NCI-H2107 (cell line): ENCODE data around the gene CASP6.

Experiments
- DNase-seq: peaks from one replicate; lab custom pipeline; 2025; lab: John Stamatoyannopoulos, UW

CASP6 gene

GRCh38 chr4:109702950-109703663, at the start of gene CASP6:
Gene CASP6, minus strand, starts transcription at chr4:109703445. Its CDS starts 50 bp downstream, at chr4:109703395.
- DNase-seq, result peak; percentile 17

- no peak for DNase-seq
These were observed 49.3 kb upstream of the CASP6 start for GRCh38 chr4:109752525-109752924.

DNA sequence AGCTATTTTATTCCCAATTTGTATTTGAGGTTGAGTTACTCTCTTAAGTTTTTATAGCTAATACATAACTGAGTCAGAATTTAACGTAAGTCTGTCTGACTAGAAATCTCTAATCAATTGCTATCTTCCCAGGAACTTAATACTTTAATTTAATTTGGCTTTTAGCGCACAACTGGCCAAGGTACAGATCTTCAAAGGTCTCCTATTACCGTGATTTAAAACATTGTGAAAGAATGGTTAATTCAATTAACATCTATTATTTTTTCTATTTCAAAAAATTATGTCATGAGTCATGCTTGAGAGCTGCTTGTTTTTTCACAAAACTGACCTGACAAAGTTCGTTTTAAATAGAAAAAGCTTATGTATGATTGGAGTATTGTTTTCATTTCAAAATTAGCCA, 48.6 kb upstream of the CASP6 start:
- no peak for DNase-seq

- DNase-seq, result no peak
These were observed 47.5 kb upstream of the CASP6 start for GRCh38 chr4:109750652-109751244.

- DNase-seq, result no peak
These were observed 46.3 kb upstream of the CASP6 start for GRCh38 chr4:109749388-109750082.

GRCh38 chr4:109748114-109748513, 44.9 kb upstream of the CASP6 start:
- no peak for DNase-seq

DNA sequence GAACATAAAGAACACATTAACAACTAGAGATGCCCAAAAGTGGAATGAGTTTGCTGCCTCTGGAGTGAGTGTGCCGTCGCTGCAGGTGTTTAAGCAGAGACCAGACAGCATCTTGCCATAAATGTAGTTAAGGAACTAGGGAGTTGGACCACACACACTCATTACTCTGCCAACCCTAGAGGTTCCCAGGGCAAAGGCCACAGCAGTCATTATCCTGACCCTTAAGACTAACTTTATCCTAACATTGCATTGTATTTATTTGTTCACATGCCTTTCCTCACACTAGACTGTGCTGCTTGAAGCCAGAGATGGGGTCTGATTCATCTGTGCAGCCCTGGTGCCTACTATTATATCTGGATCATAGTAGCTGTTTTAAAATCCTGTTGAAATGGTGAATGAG, 43.5 kb upstream of the CASP6 start:
- no peak for DNase-seq

DNA sequence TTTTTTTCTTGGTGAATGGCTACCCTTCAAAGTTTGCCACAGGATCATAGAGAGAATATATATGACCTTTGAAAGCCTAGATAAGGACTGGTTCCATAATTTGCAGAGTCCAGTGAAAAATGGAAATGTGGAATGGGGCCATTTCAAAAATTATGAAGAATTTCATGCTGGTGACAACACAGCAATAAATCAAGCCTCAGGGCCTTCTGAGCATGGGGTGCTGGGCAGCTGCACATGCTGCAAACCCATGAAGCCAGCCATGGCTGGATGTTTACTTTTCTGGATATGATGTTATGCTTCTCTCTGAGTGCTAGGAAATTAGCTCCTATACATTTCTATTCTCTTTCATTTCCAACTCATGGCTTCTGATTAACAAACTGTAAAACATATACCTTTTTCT, 42.6 kb upstream of the CASP6 start:
- DNase-seq, result no peak

DNA sequence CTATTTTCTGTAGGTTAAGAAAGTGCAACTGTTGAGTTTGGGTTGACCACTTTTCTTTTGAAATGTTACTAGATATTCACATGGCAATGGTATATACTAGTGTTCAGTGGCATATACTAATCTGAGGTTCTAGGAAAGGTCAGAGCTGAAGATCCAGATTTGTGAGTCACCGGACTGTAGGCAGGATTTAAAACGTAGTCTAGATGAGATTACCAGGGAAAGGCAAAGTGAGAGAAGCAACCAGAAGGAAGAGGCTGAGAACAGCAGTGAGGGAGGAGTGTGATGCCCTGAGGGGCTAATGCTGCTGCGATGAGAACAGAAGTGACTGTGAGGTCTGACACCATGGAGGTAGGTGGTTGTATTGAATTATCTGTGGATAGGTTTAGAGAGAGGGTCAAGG, 36.3 kb upstream of the CASP6 start:
- DNase-seq, result no peak

GRCh38 chr4:109738104-109738872, 35.0 kb upstream of the CASP6 start:
- DNase-seq, result no peak

GRCh38 chr4:109735566-109736365, 32.5 kb upstream of the CASP6 start:
- DNase-seq, result no peak

- DNase-seq, result no peak
These were observed 30.5 kb upstream of the CASP6 start for GRCh38 chr4:109733728-109734127.

DNA sequence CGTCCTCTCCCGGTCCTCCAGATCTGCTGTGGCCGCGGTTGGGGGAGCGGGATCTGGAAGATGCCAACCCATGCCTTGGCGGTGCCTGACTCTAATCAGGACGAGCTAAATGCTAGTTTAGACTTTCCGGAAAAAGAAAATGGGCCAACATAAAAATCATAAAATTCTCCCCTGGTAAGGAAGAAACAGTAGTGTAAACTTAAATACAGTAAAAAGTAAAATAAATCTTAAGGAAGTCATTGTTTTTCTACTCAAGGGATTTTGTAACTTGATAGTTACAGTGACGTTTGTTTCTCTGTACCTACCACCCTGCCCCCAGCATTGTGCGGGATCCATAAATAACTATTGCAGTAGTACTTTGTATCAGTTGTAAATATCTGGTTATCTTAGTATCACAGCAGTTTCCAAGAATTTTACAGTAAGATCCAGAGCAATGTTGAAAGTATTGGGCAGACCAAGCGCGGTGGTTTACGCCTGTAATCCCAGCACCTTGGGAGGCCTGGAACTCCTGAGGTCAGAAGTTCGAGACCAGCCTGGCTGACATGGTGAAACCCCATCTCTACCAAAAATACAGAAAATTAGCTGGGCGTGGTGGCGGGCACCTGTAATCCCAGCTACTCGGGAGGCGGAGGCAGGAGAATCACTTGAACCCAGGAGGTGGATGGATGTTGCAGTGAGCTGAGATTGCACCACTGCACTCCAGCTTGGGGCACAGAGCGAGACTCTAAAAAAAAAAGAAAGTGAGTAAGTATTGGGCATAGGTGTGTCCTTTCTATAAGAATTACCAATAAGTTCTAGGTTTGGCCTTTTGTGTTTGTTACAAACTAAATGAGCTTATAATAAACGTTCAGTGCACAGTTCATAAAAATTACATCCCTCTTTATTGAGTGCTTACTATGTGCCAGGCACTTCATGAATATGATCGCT, 27.6 kb upstream of the CASP6 start:
- no peak for DNase-seq

- DNase-seq, result peak; percentile 61
These were observed 26.7 kb upstream of the CASP6 start, which contains the start of gene PLA2G12A for GRCh38 chr4:109729718-109730618. Gene PLA2G12A, minus strand, starts transcription at chr4:109730070. Its CDS starts 261 bp downstream, at chr4:109729809.

GRCh38 chr4:109729117-109729717, 26.0 kb upstream of the CASP6 start:
- no peak for DNase-seq

- DNase-seq, result no peak
These were observed 25.1 kb upstream of the CASP6 start for GRCh38 chr4:109728385-109728784.

DNA sequence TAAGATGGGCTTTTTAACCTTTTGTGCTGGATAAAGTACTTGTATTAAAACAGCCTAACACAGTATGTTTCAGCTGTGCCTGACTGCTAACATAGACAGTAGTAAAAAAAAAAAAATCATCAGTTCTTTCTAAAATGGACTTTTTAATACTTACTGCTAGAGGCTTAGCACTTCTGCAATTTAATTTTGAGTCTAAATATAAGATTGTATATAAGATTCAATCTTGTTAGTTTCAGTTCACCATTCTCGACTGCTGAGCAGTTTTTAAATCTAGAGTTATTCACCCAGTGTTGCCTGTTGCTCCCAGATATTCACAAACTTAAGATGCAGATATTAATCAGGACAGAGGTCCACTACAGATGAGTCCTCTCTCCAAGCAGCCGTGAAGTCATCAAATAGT, 19.9 kb upstream of the CASP6 start:
- DNase-seq, result no peak

GRCh38 chr4:109722357-109722756, 19.1 kb upstream of the CASP6 start:
- DNase-seq, result no peak

DNA sequence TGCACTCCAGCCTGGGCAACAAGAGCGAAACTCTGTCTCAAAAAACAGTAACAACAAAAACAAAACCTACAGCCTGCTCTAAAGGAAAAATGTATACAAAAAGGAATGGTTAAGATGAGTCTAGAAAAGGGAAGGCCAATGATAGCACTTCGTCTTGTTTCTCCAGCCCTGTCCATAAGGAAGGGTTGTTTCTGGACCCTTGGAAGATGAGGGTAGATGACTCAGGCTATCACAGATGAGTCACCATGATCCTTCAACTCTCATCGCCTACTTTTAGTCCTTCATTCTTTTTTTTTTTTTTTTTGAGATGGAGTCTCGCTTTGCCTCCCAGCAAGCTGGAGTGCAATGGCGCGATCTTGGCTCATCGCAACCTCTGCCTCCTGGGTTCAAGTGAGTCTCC, 17.8 kb upstream of the CASP6 start:
- DNase-seq, result no peak
